SKM-1 (cell line): ENCODE data around the gene HCFC1R1.
"Not testable (repeated sequence)": the region's sequence is repeated elsewhere in the genome, so short reads cannot be mapped to it uniquely, and the experiment has no call there.

Experiments used
- DNase-seq: peaks from one replicate; lab custom pipeline; 2025; ENCODE audit not compliant: unreplicated experiment; lab: John Stamatoyannopoulos, UW

HCFC1R1 gene

GRCh38 chr16:3023669-3024478 lies at the start of gene HCFC1R1, which contains the start of gene THOC6:
Gene HCFC1R1 (minus strand): TSS chr16:3023942. CDS start chr16:3023941, 1 bp downstream.
Gene THOC6 (plus strand): TSS chr16:3024035. CDS start chr16:3024327, 292 bp downstream.
- DNase-seq, result peak; percentile 98

- no peak for DNase-seq
These were observed 49.7 kb upstream of the HCFC1R1 start for GRCh38 chr16:3073448-3073847.

- DNase-seq, result not testable (repeated sequence)
These were observed 49.0 kb upstream of the HCFC1R1 start for GRCh38 chr16:3072576-3073263.

GRCh38 chr16:3072148-3072547 lies 48.4 kb upstream of the HCFC1R1 start:
- not testable (repeated sequence) for DNase-seq

GRCh38 chr16:3071655-3072054 lies 47.9 kb upstream of the HCFC1R1 start:
- no peak for DNase-seq

GRCh38 chr16:3070608-3071111 lies 46.9 kb upstream of the HCFC1R1 start:
- no peak for DNase-seq

GRCh38 chr16:3069146-3069545 lies 45.4 kb upstream of the HCFC1R1 start:
- not testable (repeated sequence) for DNase-seq

- DNase-seq, result no peak
These were observed 44.7 kb upstream of the HCFC1R1 start for GRCh38 chr16:3068487-3068886.

GRCh38 chr16:3066440-3066748 lies 42.7 kb upstream of the HCFC1R1 start:
- no peak for DNase-seq

GRCh38 chr16:3065742-3066439 lies 42.1 kb upstream of the HCFC1R1 start:
- DNase-seq, result no peak

- no peak for DNase-seq
These were observed 41.5 kb upstream of the HCFC1R1 start, which contains the start of gene IL32 for GRCh38 chr16:3065069-3065741. Gene IL32 (plus strand): TSS chr16:3065640. CDS start chr16:3065812, 172 bp downstream.

GRCh38 chr16:3063625-3064386 lies 40.1 kb upstream of the HCFC1R1 start:
- no peak for DNase-seq

GRCh38 chr16:3062553-3062952 lies 38.8 kb upstream of the HCFC1R1 start:
- DNase-seq, result no peak

GRCh38 chr16:3060339-3061127 lies 36.8 kb upstream of the HCFC1R1 start:
- DNase-seq, result no peak

GRCh38 chr16:3059723-3060242 lies 36.0 kb upstream of the HCFC1R1 start:
- no peak for DNase-seq

GRCh38 chr16:3059041-3059722 lies 35.4 kb upstream of the HCFC1R1 start:
- DNase-seq, result peak; percentile 61

GRCh38 chr16:3058139-3059030 lies 34.6 kb upstream of the HCFC1R1 start:
- no peak for DNase-seq
